GM12875 (cell line): ENCODE measurements around the gene MYO18B.

Experiments used
- H3K4me3 ChIP-seq: one replicate; pipeline ENCODE4 v1.5.1; 2011; ENCODE audit warnings: low read depth, low read length, control low read depth
- TF ChIP-seq, protein P1 (sequence below): IDR thresholded peaks from 2 replicates; pipeline ENCODE4 v1.5.1; 2011; ENCODE audit warnings: low read depth, mild to moderate bottlenecking, control low read depth, inconsistent platforms, low read length, moderate library complexity, borderline replicate concordance; ENCODE audit not compliant: insufficient read depth

MYO18B gene, protein sequence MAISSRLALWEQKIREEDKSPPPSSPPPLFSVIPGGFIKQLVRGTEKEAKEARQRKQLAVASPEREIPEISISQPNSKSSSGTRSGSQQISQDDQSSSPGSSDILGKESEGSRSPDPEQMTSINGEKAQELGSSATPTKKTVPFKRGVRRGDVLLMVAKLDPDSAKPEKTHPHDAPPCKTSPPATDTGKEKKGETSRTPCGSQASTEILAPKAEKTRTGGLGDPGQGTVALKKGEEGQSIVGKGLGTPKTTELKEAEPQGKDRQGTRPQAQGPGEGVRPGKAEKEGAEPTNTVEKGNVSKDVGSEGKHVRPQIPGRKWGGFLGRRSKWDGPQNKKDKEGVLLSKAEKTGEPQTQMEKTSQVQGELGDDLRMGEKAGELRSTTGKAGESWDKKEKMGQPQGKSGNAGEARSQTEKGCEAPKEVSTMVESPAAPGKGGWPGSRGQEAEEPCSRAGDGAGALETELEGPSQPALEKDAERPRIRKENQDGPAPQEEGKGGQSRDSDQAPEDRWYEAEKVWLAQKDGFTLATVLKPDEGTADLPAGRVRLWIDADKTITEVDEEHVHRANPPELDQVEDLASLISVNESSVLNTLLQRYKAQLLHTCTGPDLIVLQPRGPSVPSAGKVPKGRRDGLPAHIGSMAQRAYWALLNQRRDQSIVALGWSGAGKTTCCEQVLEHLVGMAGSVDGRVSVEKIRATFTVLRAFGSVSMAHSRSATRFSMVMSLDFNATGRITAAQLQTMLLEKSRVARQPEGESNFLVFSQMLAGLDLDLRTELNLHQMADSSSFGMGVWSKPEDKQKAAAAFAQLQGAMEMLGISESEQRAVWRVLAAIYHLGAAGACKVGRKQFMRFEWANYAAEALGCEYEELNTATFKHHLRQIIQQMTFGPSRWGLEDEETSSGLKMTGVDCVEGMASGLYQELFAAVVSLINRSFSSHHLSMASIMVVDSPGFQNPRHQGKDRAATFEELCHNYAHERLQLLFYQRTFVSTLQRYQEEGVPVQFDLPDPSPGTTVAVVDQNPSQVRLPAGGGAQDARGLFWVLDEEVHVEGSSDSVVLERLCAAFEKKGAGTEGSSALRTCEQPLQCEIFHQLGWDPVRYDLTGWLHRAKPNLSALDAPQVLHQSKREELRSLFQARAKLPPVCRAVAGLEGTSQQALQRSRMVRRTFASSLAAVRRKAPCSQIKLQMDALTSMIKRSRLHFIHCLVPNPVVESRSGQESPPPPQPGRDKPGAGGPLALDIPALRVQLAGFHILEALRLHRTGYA (N-terminal part only)

DNA sequence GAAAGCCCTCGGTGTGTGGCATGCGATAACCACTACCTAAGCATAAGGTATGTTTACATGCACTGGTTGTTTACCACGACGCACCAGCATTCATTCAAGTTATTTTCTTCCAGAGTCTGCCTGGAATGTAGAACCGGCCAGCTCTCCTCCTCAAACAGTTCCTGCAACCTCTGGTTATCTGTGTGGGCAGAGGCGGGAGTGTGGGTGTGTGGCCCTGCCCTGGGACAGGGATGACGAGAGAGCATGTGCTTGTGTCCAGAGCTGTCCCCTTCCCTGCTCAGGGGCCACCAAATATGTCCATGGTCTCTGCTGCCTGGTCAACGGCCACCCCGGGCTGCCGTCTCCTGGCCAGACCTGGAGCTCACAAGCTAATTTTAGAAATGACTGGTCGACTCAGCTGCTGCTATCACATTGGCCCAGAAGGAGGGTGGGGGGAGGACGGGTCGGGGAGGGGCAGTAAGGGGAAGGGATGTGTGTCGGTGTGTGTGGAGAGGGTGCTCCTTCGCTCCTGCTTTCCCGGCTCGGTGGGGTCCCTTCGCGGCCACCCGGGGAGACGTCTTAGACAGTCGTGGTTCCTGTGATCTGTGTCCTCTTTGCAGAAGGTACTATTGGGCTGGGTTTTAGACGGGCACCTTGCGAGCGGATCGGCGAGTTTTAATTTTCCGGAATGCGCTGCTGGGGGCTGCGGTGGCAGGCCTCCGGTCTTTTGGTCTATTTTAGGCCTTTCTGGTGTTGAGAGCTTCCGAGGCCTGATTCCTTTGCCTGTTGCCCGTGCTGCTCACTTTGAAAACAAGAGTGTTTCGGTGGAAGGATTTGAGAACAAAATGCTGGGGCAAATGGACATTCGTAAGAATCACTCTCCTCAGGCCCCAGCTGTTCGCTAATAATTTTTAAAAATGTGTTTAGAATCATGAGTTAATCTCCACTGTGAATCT lies at the start of gene MYO18B:
MYO18B (plus strand) TSS at position 497 of the 935 bp plus-strand sequence. CDS start 18,905 bp downstream, outside the sequence.
- TF ChIP-seq, protein P1, sequence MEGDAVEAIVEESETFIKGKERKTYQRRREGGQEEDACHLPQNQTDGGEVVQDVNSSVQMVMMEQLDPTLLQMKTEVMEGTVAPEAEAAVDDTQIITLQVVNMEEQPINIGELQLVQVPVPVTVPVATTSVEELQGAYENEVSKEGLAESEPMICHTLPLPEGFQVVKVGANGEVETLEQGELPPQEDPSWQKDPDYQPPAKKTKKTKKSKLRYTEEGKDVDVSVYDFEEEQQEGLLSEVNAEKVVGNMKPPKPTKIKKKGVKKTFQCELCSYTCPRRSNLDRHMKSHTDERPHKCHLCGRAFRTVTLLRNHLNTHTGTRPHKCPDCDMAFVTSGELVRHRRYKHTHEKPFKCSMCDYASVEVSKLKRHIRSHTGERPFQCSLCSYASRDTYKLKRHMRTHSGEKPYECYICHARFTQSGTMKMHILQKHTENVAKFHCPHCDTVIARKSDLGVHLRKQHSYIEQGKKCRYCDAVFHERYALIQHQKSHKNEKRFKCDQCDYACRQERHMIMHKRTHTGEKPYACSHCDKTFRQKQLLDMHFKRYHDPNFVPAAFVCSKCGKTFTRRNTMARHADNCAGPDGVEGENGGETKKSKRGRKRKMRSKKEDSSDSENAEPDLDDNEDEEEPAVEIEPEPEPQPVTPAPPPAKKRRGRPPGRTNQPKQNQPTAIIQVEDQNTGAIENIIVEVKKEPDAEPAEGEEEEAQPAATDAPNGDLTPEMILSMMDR = no peak
- no peak within 1 kb of the TSS for H3K4me3 ChIP-seq

DNA sequence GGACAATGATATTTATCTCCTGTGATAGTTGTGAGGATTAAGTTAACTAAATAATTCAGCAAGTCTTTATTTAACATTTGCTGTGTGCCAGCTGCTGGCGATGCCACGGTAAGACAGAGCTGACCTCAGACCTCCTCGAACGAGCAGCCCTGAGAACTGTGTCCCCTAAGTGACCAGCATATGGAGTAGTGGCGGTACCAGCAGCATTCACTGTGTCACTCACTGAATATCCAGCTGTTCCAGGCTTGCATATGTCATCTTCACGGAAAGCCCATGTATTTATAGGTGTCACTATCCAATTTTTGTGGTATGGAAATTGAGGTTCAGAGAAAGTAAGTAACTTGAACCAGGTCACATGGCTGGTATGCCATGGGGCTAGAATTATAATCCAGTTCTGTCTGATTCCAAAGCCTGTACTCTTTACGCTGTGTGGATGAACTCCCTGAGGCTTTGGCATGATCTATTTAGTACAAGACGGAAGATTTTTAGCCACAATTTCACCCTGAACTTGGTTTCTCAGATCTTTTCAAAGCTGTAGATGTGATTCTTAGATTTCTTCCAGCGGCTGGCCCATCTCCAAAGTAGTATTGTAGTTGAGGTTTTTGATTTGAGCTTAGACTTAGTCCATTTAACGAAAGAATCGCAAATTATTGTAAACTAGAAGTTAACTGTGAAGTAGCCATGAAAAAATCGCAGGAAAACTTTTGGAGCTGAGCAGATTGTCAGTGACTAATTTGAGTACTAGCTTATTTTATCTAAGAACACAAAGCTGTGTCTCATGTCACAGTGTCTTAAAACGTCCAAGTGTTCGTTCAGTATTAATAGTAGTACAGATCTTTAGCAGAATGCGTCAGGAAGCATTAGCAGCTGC lies 49.4 kb upstream of the MYO18B start:
- H3K4me3 ChIP-seq = no peak overlapping the region
- TF ChIP-seq, protein P1 = no peak

DNA sequence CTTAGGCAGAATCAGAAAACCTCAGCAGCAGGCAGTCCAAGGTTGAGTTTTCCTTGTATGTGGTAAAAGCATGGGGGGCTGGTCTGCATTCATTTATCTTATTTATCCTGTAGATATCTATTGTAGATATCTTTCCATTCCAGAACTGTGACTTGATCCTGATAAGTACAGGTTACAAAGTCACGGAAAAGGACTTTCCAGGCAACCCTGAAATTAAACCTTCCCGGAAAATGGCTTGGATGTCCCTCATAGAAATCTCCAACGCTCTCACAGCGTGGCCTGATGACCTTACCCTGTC lies 48.8 kb upstream of the MYO18B start:
- H3K4me3 ChIP-seq = no peak overlapping the region
- TF ChIP-seq, protein P1 = no peak

DNA sequence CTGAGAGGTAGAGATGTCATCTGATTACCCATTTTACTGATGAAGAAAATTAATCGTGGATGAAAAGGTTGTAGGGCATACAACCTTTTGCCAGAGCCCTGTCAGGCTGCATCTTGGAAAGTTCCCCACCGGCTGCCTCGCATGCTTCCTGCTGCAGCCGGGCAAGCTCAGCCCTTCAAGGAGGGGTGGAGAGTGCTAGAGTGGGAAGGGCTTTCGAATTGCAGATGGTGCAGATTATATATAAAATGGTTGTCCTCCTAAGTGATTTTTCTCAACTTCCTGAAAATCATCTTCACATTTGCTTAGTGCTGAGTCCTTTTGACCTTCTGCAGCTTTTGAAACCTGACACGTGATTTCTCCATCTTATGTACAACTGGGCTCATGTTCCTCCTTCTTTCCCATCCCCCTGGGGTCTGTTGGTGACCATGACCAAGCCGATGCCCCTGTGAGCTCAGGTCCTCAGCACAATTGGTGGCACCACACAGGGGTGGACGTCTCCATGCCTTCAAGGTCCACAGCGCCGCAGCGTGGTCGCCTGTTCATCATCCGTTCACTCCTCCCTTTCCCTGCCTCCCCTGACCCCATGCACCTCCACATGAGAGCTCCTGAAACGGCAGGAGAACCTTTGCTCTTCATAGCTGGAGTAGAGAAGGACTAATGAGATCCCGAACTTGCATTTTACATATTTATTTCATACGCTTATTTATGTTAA lies 47.6 kb upstream of the MYO18B start:
- no peak overlapping the region for H3K4me3 ChIP-seq
- TF ChIP-seq, protein P1 = no peak

DNA sequence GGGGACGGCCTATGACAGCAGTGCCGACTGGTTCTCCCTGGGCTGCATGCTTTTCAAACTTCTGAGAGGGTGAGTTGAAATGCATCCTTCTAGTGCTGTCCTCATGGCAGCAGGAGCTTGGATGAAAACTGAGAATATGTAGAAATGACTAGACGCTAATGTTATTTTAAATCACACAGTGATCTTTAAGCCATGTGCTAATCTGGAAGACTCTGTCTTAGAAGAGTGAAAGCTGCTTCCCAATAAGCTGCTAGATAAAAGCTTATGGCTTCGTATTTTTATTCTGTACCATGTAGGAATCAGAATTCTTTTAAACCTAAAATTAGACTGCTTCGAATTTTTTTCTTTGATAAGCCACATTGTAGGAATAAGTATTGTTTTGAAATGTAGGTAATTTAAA lies 46.8 kb upstream of the MYO18B start:
- H3K4me3 ChIP-seq = no peak overlapping the region
- TF ChIP-seq, protein P1 = no peak
